Measurements from ENCODE around the gene KCNQ2. TPM values are rescaled to one million over a fixed set of nuclear protein-coding genes. Genes with fewer than 3 reads are reported as not detected.

KCNQ2 gene
- total and polyA plus RNA-seq, 2 donors = 0.14 to 2.1 TPM

DNA sequence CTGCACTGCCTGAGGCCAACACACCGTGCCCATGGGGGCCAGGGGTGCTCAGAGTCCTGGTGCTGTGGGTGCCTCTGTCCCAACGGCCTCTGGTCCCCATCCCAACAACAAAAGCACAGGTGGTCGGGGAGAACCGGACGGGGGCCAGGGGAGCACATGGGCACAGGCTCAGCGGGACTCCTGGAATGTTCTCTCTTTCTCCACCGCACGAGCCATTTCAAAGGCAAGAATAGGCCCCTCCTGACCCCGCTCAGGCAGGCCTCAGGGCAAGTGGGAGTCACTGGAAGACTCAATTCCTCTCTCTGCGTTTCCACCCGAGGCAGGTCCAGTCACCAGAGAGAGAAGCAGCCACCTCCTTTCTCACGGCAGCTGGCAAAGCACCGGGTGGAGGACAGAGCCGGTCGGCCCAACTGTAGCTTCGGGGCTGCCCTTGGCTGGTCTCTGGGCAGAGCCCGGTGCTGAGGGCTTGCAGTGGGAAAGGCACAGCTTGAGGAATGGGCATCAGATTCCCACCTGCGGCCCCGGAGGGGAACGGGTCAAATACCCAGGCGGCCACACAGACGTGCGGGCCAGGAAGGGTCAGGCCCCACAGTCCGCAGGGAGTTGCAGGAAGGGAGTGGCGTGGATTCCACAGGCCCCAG is 55.2 kb downstream of the KCNQ2 start:
- no peaks in the 10 kb centered on the region for H3K36me3 ChIP-seq (ENCODE audit: insufficient read depth)
- WGBS = 75% methylated on average over 25 of the region's 25 CpGs
- H3K4me1 ChIP-seq (ENCODE audit: insufficient read depth) = no peaks in the 10 kb centered on the region
- no peak overlapping the region for H3K27ac ChIP-seq (ENCODE audit: low read depth)
- no peak overlapping the region for H3K4me3 ChIP-seq (ENCODE audit: low read depth, low read length)
- DNase-seq (ENCODE audit: extremely low spot score) = no peak

- no peaks in the 10 kb centered on the region for H3K36me3 ChIP-seq (ENCODE audit: insufficient read depth)
- H3K27ac ChIP-seq (ENCODE audit: low read depth) = no peak overlapping the region
- WGBS = 73% methylated on average over 24 of the region's 24 CpGs
- no peaks in the 10 kb centered on the region for H3K4me1 ChIP-seq (ENCODE audit: insufficient read depth)
- no peak overlapping the region for H3K4me3 ChIP-seq (ENCODE audit: low read depth, low read length)
- DNase-seq (ENCODE audit: extremely low spot score) = no peak
Observed at GRCh38 chr20:63416631-63417030, 55.8 kb downstream of the KCNQ2 start.

DNA sequence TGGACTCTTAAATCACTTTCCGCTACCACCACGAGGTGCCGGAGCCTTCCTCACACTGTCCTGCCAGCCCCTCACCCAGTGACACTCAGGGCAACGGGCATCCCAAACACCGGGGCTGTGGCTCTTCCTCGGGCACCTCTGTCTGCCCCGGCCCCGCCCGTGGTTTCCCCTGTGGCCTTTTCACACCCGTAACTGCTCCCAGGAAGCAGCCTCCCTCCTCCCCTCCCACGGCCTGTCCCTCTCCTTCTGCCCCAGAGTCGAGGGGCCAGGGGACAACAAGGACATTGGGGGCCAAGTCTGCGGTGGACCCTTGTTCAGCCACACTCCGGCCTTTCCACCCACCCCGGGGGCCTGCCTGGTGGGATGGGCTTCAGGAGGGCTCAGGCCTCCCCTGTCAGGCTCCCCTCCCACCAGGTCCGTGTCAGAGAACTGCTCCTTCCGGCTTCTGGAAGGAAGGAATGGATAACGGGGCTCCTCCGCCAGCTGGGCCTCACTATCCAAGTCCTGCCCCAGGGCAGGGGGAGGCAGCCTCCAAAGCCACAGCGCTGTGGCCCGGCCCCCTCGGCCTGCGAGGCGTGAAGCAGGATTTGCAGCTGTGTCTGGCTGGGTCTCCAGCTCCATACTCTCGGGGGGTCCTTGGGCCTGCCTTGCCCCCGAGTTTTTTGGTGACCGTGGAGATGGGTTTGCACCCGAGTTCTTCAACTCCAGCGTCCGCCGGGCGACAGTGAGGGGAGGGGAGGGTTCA is 56.6 kb downstream of the KCNQ2 start:
- Histone ChIP-seq H3K4me3 (ENCODE audit: low read depth, low read length) (no peak overlapping the region), H3K27ac (ENCODE audit: low read depth) (no peak overlapping the region)
- 64% methylated on average over 32 of the region's 32 CpGs for WGBS

DNA sequence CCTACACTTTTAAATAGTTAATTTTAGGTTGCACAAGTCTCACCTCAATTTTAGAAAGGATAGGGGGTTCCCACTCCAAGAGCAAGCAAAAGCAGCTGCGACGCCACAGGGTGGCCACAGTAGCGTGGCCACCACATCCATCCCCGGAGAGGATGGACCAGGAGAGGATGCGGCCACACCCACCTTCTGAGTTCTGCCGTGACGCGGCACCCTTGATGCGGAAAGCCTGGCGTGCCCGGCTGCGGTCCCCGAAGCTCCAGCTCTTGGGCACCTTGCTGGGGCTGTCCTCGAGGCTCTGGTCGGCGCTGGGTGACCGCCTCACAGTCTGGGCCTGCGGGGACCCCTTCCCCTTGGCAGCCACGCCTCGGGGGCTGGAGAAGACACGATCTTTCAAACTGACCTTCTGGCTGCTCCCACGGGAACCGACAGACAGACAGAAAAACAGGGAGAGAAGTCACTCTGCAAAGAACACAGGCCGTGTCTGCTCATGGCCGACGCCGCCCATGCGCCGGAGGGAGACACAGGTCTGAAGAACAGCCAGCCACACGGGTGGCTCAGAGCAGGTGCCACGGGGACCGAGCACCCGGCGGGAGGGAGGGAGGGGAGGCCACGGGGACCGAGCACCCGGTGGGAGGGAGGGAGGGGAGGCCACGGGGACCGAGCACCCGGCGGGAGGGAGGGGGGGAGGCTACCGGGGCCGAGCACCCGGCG is 57.6 kb downstream of the KCNQ2 start:
- Histone ChIP-seq H3K36me3 (ENCODE audit: insufficient read depth) (no peaks in the 10 kb centered on the region), H3K4me1 (ENCODE audit: insufficient read depth) (no peaks in the 10 kb centered on the region), H3K27ac (ENCODE audit: low read depth) (no peak overlapping the region), H3K4me3 (ENCODE audit: low read depth, low read length) (no peak overlapping the region)
- 88% methylated on average over 37 of the region's 45 CpGs for WGBS
- DNase-seq (ENCODE audit: extremely low spot score) = no peak

More for the DNA sequence above, 56.6 kb downstream of the KCNQ2 start:
- H3K36me3 ChIP-seq (ENCODE audit: insufficient read depth) = no peaks in the 10 kb centered on the region
- no peak for DNase-seq (ENCODE audit: extremely low spot score)
- H3K4me1 ChIP-seq (ENCODE audit: insufficient read depth) = no peaks in the 10 kb centered on the region

- Histone ChIP-seq H3K4me1 (ENCODE audit: insufficient read depth) (no peaks in the 10 kb centered on the region), H3K4me3 (ENCODE audit: low read depth, low read length) (no peak overlapping the region), H3K36me3 (ENCODE audit: insufficient read depth) (no peaks in the 10 kb centered on the region), H3K27ac (ENCODE audit: low read depth) (no peak overlapping the region)
- WGBS = 80% methylated on average over 33 of the region's 33 CpGs
- DNase-seq (ENCODE audit: extremely low spot score) = no peak
Observed at GRCh38 chr20:63413963-63414684, 58.3 kb downstream of the KCNQ2 start.

DNA sequence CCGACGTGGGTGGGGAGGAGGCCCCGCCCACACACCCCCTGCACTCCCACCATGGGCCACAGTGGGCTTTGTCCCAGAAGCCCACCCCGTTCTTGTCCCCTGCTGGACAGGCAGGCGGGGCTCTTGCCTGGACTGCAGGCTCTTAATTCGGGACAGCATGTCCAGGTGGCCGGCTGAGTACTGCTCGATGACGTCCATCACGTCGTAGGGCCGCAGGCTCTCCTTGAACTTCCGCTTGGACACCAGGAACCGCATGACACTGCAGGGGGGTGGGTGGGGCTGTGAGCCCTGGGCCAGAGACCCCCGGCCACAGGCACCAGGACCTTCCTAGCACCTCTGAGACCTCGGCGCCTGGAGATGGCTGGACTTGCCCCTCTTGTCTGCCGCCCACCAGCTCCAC is 59.1 kb downstream of the KCNQ2 start:
- Histone ChIP-seq H3K27ac (ENCODE audit: low read depth) (no peak overlapping the region), H3K36me3 (ENCODE audit: insufficient read depth) (no peaks in the 10 kb centered on the region), H3K4me1 (ENCODE audit: insufficient read depth) (no peaks in the 10 kb centered on the region), H3K4me3 (ENCODE audit: low read depth, low read length) (no peak overlapping the region)
- no peak for DNase-seq (ENCODE audit: extremely low spot score)
- 86% methylated on average over 18 of the region's 18 CpGs for WGBS

DNA sequence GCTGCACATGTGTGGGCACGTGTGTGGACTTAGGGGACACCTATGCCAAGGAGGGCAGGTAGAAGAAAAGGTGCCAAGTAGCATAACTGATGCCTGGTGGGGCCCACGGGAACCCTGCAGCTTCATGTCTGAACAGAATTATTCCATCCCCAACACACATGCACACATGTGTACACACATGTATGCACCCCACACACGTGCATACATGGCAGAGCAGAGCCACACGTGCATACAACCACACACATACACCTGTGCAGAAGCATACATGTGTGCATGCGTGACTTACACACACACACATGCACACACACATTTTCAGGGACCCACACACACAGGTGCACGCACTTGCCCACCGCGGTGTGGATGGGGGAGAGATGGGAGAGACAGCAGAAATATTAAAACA is 59.6 kb downstream of the KCNQ2 start:
- Histone ChIP-seq H3K36me3 (ENCODE audit: insufficient read depth) (no peaks in the 10 kb centered on the region), H3K4me3 (ENCODE audit: low read depth, low read length) (no peak overlapping the region), H3K4me1 (ENCODE audit: insufficient read depth) (no peaks in the 10 kb centered on the region), H3K27ac (ENCODE audit: low read depth) (no peak overlapping the region)
- 85% methylated on average over 8 of the region's 8 CpGs for WGBS
- DNase-seq (ENCODE audit: extremely low spot score) = no peak

- H3K4me1 ChIP-seq (ENCODE audit: insufficient read depth) = no peaks in the 10 kb centered on the region
- no peak for DNase-seq (ENCODE audit: extremely low spot score)
- no peak overlapping the region for H3K27ac ChIP-seq (ENCODE audit: low read depth)
- WGBS = 50% methylated on average over 39 of the region's 39 CpGs
- no peaks in the 10 kb centered on the region for H3K36me3 ChIP-seq (ENCODE audit: insufficient read depth)
- no peak overlapping the region for H3K4me3 ChIP-seq (ENCODE audit: low read depth, low read length)
Observed at GRCh38 chr20:63411898-63412631, 60.4 kb downstream of the KCNQ2 start.

- Histone ChIP-seq H3K36me3 (ENCODE audit: insufficient read depth) (no peaks in the 10 kb centered on the region), H3K27ac (ENCODE audit: low read depth) (no peak overlapping the region), H3K4me1 (ENCODE audit: insufficient read depth) (no peaks in the 10 kb centered on the region), H3K4me3 (ENCODE audit: low read depth, low read length) (no peak overlapping the region)
- 76% methylated on average over 27 of the region's 27 CpGs for WGBS
- no peak for DNase-seq (ENCODE audit: extremely low spot score)
Observed at GRCh38 chr20:63411151-63411897, 61.1 kb downstream of the KCNQ2 start.

DNA sequence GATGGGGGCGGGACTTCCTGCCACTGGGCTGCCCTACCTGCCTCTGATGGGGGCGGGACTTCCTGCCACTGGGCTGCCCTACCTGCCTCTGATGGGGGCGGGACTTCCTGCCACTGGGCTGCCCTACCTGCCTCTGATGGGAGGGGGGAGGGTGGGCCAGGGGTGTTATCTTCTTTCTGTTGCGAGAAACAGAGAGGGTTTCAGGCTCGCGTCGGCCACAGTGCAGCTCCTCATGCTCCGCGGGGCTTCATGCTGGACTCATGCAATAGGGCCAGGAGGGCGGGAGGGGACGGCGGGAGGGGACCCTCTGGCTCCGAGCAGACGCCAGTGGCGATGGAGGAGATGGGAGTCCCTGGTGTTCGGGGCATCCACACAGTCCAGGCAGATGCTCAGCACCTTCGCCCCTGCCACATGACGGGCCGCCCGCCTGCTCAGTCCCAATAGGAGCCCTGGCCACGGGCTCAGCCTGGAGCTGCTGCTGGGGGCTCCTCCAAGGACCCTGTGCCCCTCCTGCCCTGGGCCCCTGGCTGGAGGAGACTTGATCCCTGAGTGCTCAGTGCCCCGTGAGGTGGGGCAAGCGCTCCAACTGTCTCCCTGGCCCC is 62.5 kb downstream of the KCNQ2 start:
- Histone ChIP-seq H3K4me3 (ENCODE audit: low read depth, low read length) (no peak overlapping the region), H3K4me1 (ENCODE audit: insufficient read depth) (no peaks in the 10 kb centered on the region), H3K36me3 (ENCODE audit: insufficient read depth) (no peaks in the 10 kb centered on the region), H3K27ac (ENCODE audit: low read depth) (no peak overlapping the region)
- WGBS = 71% methylated on average over 21 of the region's 23 CpGs
- DNase-seq (ENCODE audit: extremely low spot score) = no peak

- Histone ChIP-seq H3K4me1 (ENCODE audit: insufficient read depth) (no peaks in the 10 kb centered on the region), H3K27ac (ENCODE audit: low read depth) (no peak overlapping the region), H3K36me3 (ENCODE audit: insufficient read depth) (no peaks in the 10 kb centered on the region), H3K4me3 (ENCODE audit: low read depth, low read length) (no peak overlapping the region)
- no peak for DNase-seq (ENCODE audit: extremely low spot score)
- WGBS = 74% methylated on average over 21 of the region's 21 CpGs
Observed at GRCh38 chr20:63409066-63409833, 63.2 kb downstream of the KCNQ2 start.

- WGBS = 88% methylated on average over 21 of the region's 21 CpGs
- H3K4me3 ChIP-seq (ENCODE audit: low read depth, low read length) = no peak overlapping the region
Observed at GRCh38 chr20:63408684-63409046, 63.8 kb downstream of the KCNQ2 start.

More at GRCh38 chr20:63408684-63409046, 63.8 kb downstream of the KCNQ2 start:
- Histone ChIP-seq H3K4me1 (ENCODE audit: insufficient read depth) (no peaks in the 10 kb centered on the region), H3K36me3 (ENCODE audit: insufficient read depth) (no peaks in the 10 kb centered on the region), H3K27ac (ENCODE audit: low read depth) (no peak overlapping the region)
- no peak for DNase-seq (ENCODE audit: extremely low spot score)

Data from urinary bladder (tissue), 4 donors.